GM18907 (cell line): Measurements from ENCODE around the gene NPL.

Source experiments
- ATAC-seq: cut with Tn5 transposase; IDR thresholded peaks from one replicate; pipeline ENCODE4 v1.9.1; 2021; ENCODE audit warnings: mild to moderate bottlenecking, moderate library complexity; ENCODE audit not compliant: unreplicated experiment

NPL gene

DNA sequence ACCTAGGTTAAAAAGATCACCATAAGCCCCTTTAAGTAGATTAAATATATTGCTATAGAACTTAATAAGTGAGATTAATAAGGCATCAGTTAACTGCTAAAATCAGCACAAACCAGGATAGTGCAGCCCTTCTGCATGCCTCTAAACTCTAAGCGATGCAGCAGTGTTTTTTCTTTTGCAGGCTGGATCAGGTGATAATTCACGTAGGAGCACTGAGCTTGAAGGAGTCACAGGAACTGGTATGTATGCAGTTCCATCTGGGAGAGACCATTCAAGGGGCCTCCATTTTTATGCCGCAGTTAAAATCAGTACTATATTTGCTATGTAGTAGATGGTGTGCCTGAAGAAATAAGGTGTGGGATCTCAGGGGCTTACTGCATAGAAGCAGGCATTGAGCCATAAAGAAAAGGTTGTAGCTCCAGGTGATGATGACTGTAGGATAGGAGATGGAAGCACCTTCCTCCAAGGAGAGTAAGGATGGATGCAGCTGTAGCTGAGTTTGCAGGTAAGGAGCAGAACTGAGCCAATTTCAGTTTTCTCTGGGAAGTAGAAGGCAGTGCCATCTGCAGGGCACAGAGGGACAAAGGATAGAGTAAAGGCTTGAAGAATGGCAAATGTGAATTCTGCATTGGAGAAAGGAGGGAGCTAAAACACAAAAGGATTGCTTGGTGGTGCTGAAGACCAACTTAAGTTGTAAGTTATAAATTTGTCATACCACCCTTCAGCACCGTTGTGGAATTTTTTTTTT lies 22.6 kb downstream of the NPL start:
- ATAC-seq, result no peak

DNA sequence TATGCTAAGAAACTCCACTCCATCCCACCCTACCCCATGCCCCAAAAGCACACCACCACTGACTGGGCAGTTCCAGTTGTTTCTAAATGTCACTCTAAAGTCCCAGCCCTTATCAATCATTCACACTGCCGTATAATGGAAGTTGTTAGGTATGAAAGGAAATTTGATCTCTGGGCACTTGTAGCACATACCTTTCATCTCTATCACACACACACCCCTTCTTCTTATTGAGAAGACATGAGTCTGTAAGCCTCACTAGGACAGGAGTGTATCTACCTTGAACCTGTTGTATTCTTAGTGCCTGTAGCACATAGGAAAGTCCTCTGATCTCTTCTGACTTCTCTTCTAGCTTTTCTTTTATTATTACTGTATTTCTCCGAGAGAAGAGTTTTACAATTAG lies 27.3 kb downstream of the NPL start:
- ATAC-seq, result no peak

DNA sequence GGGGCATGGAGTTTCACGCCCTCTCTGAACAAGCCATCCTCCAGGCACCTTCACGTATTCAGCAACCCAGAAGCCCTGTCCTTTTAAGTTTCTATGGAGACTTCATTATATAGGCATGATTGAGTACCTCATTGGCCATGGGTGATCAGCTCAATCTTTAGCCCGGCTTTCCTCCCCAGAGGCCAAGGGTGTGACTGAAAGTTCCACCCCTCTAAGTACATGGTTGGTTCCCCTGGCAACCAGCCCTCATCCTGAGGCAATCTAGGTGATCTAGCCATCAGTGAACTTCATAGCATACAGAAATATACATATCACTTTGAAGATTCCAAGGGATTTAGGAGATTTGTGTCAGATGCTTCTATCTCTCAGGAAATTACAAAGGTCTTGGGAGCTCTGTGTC lies 28.2 kb downstream of the NPL start:
- ATAC-seq, result no peak

DNA sequence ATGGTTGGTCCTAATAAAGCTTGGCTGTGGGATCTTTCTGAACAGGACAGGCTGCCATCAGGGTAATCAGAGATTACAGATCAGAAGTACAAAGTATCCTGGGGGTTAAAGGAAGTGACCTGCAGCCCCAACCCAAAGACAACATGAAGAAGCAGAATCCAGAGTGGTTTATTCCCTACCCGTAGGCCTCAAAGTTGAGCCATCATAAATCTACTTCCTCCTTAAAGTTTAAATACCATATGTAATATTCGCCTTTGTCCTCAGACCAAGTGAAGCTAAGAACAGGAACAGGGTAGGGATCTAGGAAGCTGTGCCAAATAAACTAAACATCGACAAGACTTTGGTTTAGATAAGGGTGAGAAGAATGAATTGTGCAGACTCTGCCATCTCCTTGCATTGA lies 33.6 kb downstream of the NPL start:
- no peak for ATAC-seq

DNA sequence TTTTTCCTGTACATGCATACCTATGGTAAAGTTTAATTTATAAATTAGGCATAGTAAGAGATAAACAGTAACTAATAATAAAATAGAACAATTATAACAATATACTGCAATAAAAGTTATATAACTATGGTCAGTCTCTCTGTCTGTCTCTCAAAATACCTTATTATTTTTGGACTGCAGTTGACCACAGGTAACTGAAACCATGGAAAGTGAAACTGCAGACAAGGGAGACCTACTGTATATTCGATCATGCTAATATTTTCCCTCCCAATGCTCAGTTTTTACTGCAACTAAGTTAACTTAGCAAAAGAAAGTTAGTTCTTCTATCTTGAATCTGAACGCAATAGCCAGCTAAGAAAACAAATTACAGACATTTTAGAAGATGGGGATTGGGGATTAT lies 37.3 kb downstream of the NPL start:
- ATAC-seq, result no peak

DNA sequence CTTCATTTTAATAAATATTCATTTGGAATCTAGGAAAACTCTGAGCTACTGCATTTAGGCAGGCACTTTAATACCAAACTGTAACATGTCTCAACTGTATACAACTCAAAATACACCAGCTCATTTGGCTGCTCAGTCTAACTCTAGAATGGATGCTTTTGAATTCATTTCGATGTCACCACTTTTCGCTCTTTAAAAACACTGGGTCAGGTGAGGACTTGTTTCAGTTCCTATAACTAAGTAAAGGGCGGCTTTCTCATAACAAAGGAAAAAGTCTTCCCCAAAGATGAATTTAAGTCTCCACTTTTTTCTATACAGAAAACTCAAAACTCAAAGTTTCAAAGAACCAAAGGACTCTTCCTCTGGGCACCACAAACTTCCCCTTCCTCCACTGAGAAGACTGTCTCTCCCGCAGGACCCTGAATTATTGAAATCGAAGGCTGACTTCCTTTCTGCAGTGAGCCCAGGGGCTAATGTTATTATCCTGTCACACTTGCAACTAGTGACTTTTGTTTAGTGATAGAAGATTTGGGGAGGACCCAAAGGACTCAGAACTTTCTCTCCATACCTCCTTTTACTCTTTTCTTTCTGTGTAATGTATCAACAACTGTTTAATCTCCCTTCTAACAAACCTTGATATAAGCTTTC lies 39.8 kb downstream of the NPL start:
- ATAC-seq, result peak; percentile 66

DNA sequence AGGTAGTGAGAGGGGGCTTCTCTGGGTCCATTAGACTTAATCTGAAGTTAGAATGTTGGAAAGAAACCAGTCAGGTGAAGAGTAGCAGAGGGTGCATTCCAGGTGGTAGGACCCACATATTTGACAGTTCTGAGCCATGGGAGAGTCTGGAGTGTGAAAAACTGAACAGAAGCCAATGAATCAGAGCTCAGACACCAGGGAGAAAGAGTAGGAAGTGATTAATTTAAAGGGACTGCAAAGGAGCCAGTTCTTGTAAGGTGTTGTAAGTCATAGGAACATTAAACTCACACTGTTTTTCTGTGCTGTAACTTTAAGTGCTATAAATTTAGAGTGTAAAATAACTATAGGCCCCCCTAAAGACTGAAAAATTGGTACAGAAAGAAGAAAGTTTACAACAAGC lies 43.7 kb downstream of the NPL start:
- ATAC-seq, result no peak

DNA sequence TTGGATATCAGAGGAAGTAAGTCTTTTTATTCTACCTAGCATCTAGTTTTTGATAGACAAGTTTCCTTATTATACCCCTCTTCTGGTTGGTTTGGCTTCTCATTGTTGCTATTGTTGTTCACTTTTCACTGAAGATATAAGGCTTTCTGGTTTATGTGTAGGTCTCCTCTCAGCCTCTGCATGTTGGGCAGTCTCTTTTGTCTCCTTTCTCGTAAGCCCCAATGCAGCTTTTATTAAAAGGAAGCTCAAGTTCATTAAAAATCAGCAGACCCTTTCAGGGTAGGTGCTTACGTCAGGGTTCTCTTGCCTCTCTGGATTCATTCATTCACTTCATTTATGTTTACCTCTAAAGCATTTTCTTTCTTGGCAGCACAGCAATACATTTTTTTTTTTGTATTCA lies 44.8 kb downstream of the NPL start:
- ATAC-seq, result no peak

DNA sequence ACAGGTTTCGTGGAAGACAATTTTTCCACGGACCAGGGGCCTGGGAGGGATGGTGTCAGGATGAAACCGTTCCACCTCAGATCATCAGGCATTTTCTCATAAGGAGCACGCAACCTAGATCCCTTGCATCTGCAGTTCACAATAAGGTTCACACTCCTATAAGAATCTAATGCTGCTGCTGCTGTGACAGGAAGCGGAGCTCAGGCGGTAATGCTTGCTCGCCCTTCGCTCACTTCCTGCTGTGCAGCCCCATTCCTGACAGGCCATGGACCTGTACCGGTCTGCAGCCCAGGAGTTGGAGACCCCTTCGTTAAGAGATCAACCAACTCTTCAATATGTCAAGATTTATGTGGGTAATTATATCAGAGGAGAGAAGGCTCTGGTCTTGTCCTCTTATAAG lies 46.2 kb downstream of the NPL start:
- ATAC-seq, result no peak

DNA sequence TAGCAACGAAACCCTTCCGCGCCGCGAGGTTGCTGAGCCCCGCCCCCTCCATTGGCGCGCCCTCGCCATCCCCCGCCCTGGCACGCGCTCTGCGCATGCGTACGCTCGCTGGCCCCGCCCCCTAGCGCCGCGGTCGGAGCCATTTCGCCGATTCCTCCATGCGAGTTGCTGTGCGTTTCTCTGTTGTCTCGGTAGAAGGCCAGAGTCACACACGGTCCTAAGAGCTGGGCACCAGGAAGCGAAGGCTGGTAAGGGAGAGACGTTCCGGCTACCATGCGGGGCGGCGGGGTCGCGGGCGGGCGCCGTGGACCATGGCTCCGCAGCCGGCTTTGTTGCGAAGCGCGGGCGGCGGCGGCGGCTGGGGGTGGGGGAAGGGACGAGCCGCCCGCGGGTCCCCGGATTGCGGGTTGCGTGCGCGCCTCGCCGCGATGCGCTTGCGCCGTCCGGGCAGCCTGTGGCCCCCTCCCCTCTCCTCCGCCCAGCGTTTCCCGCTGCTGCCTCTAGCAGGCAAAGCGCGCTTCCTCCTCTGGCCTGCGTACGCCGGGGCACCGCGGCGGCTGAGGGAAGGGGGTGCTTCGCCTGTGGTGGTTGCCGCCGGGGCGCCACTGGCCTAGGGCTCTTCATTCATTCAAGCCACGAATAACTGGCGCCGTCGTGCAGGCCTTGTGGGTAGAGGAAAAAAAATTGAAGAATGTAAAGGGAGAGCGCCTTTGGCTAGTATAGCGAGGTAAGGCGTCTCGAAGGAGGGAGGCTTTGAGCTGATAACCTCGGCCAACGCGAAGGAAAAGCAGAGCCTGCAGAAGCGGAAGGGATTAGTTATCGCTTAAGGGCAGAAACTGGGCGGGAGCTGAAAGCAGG lies 49.9 kb downstream of the NPL start, which contains the start of gene DHX9:
Gene DHX9 (plus strand): TSS at position 139 of the 858 bp plus-strand sequence. CDS start 3,220 bp downstream, outside the sequence.
- peak; percentile 85 for ATAC-seq

DNA sequence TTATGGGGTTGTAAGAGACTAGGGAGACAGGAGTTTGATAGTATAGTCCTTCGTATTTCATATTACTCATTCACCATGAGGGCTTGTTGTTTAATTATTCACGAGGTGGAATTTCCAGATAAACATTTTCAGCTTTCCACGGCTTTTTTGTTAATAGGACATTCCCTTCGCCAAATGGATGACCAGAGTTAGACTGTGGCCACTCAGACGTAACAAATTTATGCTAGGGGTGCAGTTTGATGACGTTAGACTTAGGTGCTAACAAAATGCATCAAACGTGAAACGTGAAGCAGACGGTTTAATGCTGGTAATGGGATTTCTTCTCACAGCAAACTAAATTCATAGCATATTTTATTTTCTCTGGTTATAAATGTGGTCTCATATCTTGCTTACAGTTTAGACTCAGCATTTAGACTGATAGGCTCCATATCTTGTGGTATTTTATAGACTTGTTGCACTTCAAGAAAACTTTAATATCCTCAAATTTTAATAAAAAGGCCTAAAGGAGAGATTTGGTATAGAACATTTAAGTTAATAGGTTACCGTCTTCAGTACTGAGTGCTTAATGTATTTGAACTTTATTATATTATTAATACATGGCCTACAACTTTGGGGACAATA lies 51.9 kb downstream of the NPL start:
- ATAC-seq, result no peak

DNA sequence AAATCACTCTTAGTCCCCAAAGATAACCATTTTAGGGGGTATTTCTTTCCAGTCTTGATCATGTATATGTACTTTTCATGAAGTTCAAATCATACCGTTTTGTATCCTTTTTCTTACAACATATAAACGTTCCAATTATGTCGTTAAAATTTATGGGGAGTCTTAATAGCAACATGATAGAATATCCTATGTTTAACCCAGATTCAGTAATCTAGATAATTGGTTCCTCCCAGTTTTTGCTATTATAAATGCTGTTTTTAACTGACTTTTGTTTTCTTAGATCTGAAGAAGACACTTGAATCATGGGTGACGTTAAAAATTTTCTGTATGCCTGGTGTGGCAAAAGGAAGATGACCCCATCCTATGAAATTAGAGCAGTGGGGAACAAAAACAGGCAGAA lies 52.7 kb downstream of the NPL start:
- ATAC-seq, result no peak

DNA sequence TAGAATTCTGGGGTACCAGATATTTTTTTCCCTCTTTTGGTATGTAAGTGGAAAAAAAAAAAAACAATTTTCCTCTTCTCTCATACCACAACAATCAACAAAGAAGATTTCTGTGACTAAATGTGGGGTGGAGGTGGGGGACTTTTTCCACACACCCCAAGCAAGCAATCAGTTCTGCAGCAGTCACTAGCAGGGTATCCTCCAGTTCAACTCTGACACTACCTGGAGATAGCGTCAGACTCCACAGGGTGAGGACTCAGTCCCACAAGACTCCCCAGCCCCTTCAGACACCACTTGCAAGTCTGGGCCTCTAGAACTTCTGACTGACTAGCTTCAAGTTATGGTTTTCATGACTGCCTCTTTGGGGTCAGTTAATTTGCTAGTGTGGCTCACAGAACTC lies 55.8 kb downstream of the NPL start:
- ATAC-seq, result no peak

DNA sequence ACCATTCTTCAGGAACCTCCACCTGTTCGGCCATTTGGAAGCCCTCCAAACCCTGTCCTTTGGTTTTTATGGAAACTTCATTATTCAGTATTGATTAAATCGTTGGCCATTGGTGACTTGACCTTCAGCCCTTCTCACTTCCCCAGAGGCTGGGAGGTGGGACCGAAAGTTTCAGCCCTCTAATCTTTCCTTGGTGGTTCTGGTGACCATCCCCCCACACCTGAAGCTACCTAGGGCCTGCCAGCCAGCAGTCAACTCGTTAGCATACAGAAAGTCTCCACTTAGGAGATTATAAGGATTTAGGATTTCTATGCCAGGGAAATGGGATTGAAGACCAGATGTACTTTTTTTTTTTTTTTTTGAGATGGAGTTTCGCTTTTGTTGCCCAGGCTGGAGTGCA lies 56.3 kb downstream of the NPL start:
- ATAC-seq, result no peak

DNA sequence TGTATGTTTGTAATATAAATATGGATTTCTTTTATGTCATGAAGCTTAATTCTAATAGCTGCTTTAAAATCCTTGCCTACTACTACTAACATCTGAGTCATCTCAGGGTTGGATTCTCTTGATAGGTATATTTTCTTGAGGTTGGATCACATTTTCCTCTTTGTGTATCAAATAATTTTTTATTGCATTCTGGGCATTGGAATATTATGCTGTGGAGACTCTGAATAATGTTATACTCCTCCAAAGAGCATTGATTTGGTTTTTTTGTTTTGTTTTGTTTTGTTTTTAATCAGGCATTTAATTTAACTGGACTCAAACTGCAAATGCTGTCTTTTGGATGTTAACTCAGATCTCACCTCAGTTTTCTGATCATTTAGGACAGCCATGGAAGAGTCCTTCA lies 57.5 kb downstream of the NPL start:
- no peak for ATAC-seq

DNA sequence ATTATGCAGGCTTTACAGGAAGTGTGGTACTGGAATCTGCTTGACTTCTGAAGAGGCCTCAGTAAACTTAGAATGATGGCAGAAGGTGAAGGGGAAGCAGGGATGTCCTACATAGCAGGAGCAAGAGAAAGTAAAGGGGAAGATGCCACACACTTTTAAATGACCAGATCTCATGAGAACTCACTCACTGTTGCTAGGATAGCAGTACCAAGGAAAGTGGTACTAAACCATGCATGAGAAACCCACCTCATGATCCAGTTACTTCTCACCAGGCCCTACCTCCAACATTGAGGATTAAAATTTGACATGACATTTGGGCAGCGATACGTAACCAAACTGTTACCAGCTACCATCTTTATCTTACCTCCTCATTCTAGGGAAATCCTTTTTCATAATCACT lies 59.2 kb downstream of the NPL start:
- no peak for ATAC-seq

DNA sequence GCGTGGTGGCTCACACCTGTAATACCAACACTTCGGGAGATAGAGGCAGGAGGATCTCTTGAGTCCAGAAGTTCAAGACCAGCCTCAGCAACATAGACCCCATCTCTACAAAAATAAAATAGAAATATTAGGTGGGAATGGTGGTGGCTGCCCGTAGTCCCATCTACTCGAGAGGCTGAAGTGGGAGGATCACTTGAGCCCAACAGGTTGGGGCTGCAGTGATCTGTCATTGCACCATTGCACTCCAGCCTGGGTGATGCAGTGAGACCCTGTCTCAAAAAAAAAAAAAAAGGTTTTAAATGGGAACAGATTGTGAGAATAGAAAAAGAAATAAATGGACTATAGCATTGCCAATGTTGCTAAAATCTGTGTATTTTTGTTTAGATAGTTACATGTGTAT lies 60.7 kb downstream of the NPL start:
- ATAC-seq, result no peak

DNA sequence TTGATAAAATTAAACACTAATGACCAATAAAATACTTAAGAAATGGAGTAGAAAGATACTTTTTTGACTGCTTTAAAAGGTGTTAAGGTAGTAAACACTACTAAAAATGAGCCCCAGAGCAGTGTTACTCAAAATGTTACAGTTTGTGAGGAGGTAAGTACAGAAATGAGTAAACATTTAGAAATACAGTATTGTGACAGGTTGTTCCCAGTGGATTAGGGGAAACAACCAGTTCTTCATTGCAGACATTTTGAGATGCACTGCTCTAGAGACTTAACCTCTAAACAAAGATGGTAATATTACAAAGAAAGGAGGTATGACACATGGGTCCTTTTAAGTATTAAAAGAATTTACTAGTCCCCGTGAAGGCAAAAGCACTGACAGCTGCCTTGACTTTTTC lies 62.3 kb downstream of the NPL start:
- no peak for ATAC-seq

DNA sequence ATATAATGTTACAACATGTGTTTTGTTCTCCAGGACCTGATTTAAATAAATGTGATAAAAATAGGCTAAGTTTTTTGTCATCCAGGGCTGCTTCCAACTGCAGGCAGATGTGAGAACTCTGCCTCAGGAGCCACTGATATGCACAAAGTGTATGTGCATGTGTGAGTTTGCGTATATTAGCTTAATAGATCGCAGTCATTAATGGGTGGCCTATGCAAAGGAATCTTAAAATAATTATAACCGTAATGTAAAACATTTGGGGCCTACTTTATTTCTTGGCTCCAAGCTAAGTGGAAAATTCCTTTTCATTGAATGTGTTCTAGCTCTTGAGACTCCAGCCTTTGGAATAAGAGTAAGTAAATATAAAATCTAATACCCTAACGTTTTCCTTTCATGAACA lies 66.3 kb downstream of the NPL start:
- no peak for ATAC-seq

DNA sequence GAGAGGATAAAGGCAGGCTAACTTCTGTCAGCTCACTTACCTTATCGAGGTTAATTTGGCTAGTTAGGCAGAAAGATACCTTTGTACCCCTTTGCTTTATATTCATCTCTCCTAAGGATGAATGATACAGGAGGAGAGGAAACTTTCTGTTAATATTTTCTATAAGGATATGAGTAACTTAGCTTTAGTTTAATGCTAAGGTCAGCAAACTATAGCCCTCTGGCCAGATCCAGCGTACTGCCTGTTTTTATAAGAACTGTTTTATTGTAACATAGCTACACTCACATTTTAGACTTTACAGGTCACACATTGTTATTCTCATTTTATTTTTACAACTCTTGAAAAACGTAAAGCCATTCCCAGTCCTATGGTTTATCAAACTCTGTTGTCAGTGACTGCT lies 67.6 kb downstream of the NPL start:
- ATAC-seq, result no peak

DNA sequence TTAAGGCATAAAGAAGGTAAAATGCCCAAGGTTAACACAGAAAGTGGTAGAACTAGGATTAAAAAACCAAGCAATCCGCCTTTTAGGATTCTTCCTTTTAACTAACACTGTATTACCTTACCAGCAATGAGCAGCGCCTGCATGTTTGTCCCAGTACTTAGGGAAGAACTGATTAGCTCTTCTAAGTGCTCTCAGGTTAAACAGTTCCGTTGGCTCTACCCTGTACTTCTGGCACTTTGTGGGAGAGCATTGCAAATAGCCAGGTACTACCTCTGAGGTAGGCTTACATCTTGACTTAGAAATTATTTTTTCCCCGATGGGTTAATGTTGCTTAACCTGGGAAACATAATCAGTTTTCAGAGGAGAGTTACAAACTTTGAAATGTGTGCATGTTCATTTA lies 71.1 kb downstream of the NPL start:
- no peak for ATAC-seq
